HG03469 (cell line): Measurements from ENCODE around the gene CHRND.

ENCODE experiments used
- ATAC-seq: cut with Tn5 transposase; IDR thresholded peaks from one replicate; pipeline ENCODE4 v1.9.1; 2021; ENCODE audit warnings: mild to moderate bottlenecking, moderate library complexity, moderate number of reproducible peaks; ENCODE audit not compliant: unreplicated experiment

Gene CHRND

DNA sequence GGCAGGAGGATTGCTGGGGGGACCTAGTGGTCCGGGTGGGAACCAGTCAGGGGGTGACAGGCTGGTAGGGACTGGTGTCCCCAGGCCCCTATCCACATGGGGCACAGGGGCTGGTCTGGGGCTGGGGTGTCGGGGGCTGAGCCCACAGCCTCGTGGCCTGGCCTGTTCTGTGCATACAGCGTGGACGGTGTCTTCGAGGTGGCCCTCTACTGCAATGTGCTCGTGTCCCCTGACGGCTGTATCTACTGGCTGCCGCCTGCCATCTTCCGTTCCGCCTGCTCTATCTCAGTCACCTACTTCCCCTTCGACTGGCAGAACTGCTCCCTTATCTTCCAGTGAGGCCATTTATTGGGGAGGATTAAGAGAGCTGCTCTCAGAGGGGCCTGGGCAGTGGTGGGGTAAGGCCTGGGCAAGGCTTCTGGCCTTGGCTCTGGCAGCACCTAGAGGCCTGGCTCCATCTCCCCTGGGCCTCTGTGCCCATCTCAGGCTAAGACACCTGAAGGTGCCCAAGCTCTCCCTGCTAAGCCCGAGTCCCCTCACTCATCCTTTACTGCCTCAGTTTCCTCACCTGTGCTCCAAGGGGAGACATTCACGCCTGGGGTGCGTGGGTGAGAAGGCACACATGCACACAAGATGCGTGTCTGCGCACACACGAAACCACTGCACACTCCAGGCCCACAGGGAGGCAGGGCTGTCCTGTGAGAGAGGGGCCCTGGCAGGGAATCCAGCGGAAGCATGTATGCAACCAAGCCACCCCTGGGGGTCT, 15.4 kb downstream of the CHRND start:
- ATAC-seq = no peak

DNA sequence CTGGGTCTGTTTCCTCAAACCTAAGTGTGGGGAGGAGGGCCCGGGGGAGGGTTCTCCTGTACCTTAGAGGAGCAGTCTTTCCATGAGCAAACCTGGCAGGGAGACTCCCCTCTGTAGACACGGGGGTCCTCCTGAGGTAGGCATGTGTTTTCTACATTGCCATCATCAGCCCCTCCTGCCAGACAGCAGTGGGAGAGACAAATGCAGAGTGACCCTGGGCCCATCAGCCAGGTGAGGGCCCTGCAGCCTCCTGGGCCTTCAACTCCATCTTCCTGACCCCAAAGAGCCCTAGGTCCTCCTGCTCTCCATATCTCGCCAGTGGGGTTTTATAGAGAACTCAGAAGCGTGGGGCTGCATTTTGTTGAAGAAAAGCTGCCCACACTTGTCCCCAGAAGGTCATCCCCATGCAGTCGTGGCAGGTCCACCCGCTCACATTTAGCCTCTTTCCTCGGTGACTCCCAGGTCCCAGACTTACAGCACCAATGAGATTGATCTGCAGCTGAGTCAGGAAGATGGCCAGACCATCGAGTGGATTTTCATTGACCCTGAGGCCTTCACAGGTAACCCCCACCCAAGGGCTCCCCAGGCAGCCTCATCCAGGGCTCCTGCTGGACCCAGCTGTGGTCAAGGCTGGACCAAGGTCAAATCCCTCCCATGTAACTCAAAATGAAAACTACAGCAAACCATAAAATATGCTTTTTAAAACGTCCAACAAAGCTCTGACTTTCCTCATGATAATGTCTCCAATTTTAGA, 16.2 kb downstream of the CHRND start:
- no peak for ATAC-seq

DNA sequence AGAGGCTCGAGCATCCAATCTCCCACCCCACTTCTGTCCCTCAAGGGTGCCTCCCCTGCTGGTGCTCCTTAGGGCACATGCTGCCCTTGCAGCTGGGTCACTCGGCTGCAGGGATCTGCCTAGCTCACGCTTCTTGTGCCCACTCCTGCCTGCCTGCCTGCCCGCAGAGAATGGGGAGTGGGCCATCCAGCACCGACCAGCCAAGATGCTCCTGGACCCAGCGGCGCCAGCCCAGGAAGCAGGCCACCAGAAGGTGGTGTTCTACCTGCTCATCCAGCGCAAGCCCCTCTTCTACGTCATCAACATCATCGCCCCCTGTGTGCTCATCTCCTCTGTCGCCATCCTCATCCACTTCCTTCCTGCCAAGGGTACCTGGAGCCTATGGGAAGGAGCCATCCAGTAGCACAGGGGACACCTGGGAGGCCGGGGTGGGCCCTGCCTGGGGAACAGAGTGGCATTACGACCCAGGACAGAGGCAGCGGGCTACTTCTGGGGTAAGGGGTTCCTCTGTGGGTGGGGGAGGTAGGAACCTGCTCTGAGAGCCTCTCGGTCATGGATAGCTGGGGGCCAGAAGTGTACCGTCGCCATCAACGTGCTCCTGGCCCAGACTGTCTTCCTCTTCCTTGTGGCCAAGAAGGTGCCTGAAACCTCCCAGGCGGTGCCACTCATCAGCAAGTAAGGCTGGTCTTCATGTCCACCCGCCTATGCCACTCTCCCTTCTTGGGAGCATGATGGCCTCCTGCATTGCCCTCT, 16.9 kb downstream of the CHRND start:
- ATAC-seq = no peak

DNA sequence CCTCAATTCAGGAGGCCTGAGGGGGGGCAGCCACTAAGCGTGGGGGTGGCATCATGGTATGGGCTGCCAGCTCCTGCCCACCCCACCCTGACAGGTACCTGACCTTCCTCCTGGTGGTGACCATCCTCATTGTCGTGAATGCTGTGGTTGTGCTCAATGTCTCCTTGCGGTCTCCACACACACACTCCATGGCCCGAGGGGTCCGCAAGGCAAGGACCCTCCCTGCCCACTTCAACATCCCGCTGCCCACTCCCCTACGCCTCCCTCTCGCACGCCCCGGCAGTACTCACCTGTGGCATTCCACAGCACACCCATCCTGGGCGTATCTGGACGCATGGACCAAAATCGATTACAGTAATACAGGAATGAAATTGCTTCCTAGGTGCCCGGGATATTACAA, 17.5 kb downstream of the CHRND start:
- no peak for ATAC-seq

DNA sequence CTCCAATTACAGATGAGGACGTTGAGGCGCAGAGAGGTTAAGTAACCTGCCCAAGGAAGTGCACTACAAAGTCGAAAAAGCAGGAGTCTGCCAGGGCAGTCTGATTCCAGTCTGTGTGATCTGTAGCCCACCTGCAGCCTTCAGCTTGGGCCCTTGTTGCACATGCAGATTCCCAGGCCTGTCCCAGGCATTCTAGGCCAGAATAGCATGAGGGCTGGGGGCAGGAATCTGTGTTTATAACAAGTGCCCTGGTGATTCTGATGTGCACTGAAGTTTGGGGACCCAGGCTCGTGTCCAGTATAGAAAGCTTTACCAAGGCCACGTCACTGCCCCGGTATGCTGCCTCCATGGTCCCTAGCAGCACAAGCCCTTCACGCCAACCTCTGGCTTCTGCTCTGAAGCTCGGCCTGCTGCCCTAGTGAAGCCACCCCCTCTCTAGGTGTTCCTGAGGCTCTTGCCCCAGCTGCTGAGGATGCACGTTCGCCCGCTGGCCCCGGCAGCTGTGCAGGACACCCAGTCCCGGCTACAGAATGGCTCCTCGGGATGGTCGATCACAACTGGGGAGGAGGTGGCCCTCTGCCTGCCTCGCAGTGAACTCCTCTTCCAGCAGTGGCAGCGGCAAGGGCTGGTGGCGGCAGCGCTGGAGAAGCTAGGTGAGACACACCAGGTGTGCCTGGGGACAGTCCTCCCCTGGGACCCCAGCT, 18.1 kb downstream of the CHRND start:
- ATAC-seq = no peak

DNA sequence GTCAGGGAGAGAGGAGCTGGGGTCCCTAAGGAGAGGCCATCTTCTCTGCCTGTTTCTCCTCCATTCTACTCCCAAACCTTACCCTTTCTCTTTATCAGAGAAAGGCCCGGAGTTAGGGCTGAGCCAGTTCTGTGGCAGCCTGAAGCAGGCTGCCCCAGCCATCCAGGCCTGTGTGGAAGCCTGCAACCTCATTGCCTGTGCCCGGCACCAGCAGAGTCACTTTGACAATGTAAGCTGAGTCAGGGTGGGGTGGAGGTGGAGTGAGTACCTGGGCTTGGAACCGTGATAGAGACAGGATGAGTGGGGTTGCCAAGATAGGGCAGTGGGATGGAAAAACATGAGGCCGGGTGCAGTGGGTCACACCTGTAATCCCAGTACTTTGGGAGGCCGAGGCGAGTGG, 18.7 kb downstream of the CHRND start:
- ATAC-seq = no peak

DNA sequence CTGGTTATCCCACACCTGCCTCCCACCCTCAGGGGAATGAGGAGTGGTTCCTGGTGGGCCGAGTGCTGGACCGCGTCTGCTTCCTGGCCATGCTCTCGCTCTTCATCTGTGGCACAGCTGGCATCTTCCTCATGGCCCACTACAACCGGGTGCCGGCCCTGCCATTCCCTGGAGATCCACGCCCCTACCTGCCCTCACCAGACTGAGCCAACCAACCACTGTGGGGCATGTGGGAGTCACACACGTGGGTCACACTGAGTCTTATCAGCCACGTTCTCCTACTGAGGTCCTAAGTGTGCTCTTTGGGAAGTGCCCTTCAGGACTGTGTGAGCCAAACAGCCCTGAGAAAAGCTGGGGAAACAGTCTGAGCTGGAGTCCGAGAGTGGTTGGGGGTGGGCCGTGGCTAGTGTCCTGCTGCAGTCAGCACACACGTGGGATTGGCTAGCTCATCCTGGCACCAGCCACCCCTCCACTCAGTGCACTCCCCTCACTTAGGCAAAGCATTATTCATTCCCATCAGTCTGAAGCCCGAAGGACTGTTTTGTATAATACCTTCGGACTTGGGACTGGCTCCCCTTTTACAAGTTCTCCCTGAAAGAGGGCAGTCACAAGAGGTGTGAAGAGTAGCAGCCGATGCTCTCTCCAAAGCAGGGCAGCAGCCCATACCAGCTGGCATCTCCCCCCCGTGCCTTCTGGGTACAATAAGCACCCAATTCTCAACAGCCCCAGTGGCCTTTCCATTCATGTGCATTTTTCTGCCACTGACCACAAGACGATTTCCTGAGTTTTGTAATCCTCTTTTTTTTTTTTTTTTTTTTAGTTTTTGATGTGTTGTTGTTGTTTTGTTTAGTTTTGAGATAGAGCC, 19.8 kb downstream of the CHRND start:
- no peak for ATAC-seq

DNA sequence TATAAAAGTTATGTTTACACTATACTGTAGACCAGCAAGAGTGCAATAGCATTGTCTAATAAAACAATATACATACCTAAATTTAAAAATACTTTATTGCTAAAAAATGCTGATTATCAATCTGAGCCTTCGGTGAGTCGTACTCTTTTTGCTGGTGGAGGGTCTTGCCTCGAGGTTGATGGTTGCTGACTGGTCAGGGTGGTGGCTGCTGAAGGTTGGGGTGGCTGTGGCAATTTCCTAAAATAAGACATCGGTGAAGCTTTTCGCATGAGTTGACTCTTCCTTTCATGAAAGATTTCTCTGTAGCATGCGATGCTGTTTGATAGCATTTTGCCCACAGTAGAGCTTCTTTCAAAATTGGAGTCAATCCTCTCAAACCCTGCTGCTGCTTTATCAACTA, 22.0 kb downstream of the CHRND start:
- ATAC-seq = no peak

DNA sequence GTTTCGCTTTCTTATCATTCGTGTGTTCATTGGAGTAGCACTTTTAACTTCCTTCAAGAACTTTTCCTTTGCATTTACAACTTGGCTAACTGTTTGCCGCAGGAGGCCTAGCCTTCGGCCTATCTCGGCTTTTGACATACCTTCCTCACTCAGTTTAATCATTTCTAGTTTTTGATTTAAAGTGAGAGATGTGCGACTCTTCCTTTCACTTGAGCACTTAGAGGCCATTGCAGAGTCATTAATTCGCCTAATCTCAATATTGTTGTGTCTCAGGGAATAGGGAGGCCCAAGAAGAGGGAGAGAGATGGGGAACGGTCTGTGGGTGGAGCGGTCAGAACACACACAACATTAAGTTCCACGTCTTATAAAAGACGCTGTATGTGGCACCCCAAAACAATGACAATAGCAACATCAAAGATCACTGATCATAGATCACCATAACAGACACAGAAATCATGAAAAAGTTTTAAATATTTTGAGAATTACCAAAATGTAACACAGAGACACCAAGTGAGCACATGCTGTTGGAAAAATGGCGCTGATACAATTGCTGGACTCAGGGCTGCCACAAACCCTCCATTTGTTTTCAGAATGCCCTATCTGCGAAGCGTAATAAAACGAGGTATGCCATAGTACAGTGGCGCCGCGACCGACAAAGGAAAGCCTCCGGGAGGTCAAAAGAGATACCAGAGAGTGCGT, 23.8 kb downstream of the CHRND start:
- no peak for ATAC-seq

DNA sequence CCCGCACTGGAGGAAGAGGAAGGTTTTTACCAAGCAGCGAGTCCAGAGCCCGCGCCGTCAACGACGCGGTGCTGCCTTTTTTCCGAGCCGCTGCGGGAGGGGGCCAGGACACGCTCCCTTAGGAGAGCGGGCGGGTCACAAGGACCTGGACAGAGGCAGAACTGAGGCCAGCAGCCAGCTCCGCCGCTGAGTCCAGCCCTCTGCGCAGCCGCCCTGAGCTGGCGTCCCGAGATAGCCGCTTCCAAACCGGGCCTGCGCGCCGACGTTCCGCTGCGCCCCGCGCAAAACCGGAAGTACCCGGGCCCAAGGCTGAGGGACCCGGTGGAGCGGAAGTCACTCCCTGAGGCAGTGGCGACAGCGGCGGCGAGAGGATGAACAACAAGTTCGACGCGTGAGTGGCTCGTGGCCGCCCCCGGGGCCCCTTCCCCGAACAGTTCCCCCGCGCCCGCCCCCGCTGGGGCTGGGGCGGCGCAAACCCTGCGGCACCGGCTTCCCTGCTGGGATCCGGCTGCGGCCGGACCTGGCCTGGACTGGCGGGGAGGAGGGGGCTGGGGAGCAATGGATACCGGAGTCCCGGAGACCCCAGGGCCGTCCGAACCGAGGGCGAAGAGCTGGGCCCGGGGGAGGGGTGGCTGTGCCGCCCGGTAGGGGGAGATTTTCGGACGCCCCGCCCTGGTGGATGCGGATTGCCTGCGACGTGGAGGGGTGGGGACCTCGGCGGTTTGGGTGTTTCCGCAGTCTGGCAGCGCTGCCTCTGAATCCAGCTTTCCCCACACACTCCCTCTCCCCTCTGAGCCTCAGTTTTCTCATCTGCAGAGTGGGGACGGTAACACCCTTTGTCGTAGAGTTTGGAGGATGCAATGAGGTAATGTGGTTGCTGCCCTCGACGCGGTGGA, 24.6 kb downstream of the CHRND start, which contains the start of the genes EIF4E2 and TIGD1:
TSS of gene EIF4E2 (plus strand) at position 336 of the 896 bp plus-strand sequence. CDS start at position 372, 36 bp downstream.
TSS of gene TIGD1 (minus strand) at position 204 of the 896 bp plus-strand sequence. CDS start 675 bp downstream, outside the sequence.
- peak; percentile 90 for ATAC-seq

DNA sequence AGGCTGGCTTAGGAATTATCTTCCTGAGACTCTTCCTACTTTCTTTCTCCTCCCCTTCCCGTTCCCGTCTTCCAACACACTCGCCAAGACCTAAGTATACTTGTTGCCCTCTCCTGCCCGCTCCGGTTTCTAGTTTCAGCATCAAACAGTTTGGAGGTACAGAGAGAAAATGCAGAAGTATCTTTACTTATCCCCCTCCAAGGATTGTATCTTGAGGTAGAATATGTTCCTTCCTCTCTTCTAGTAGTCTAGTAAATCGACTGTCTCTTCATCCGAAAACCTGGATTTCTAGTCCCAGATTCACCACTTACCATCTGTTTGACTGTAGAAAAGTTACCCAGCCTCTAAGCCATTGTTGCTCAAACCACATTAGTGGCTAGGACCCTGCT, 25.3 kb downstream of the CHRND start:
- no peak for ATAC-seq

DNA sequence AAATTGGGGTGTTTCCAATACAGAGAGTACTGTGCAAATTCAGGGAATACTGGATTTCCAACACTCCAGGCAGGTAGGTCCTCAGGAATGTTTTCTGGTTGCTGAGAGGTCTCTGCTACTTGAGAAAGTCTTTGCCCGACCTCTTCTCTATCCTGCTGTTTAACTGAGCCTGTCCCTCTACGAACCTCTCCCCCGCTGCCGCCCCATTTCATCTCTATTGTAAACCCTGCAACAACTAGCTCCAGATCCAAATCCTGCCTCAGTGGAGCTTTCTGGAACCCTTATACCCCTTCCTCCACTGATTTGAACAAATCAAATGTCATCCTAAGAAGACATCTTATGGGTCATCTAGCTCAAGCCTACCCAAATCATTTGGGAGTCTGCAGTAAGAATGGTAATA, 25.8 kb downstream of the CHRND start:
- ATAC-seq = no peak

DNA sequence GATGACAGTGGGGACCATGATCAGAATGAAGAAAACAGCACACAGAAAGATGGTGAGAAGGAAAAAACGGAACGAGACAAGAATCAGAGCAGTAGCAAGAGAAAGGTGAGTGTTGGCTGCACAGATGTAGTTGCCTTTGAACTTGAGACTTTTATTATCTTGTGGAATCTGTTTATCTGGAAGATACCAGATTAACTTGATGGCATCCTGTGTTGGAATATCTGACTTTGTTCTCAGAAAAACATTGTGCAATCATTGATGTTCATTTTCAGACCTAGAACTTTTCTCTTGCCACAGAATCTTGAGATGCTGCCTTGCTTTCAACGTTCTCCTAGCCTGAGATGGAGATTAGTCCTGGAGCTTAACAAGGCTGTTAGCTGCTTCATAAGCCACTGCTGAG, 30.5 kb downstream of the CHRND start:
- ATAC-seq = no peak

DNA sequence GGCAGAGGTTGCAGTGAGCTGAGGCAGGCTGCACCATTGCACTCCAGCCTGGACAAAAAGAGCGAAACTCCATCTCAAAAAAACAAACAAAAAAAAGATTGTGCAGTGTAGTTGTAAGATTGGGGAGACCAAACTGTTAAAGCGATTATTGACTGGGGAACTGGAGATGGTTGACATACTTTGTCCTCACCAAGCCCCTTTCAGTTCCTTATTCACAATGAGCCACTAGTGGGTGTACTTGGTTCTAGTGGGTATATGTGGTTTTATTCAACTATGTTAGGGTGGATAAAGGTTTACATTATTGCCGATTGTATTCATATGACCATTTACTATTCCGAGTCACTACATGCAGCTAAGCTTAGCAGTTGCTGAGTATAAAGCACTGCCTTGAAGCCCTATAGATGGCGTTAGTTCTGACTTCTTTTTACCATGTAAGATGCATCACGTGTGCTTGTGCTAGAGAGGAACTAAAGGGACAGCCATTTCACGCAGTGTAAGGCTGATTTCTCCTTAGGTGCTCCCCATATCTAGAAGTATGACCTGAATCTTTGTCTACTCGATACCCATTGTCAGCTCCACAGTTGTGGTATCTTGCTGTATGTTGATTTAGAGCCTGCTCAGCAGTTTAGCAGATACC, 36.7 kb downstream of the CHRND start:
- no peak for ATAC-seq

DNA sequence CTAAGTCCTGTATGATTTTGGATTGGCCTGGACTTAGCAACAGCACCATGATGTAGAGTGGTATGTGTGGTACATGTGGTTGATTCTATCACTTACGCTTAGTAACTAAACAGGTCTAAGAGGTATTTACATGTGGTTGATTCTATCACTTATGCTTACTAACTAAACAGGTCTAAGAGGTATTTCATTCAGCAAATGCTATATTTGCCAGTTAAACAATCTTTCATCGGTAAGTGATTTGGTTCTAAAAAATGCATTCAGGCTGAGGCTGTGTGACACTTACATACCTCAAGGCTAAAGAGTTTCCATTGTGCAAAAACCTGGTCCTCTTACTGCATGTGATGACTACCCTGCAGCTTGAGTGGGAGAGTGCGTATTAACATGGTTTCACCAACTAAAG, 37.6 kb downstream of the CHRND start:
- no peak for ATAC-seq

DNA sequence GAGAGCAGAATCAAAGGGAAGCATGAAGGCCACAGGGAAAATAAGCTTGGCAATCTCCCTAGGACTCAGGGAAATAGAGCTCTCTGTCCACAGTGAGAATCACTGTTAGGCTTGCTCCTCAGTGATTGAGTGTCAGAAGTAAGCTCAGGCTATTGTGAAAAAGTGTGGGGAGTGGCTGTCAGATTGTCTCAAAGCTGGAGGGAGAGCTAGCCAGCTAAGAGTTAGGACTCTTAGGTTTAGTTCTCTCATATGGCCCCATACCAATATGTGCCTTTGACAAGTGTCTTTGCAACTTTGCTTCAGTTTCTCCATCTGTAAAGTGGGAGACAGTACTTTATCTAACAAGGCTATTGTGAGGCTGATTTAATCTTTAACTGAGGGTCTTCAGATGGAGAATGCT, 41.8 kb downstream of the CHRND start:
- ATAC-seq = no peak

DNA sequence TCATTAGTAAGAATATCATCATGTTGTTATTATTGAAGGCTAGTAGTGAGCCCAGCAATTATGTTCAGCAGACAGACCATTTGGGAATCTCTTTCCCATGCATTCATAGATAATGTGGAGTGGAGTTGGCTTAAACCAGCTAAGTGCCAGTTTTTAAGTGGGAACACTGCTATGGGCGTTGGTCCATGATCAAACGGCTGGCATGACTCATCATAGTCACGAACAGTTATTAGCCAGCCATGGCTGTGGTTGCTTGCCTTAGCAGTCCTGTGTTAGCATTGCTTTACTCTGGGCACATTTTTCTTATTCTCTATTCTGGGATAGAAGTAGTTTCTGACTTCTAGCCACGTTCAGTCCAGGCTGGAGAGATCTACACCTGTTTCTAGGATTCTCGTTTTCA, 42.2 kb downstream of the CHRND start:
- ATAC-seq = no peak

DNA sequence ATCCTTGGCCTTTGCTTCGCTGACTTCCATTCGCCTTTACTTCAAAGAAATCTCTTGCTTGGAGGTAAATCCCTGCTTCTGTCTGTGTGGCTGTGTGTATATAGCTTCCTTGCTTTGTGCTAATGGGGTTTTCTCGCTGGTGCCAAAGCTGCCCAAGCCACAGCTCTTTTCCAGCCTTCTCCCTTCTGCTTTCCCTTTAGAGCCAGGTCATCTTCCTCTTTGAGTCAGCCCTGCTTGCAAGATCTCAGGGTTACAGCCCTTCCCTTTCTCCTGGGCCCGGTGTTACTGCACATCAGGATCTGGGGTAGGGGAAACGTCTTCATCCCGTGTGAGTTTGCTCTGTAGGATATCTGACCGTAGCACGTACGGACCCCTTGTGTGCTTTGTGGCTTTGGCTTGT, 43.6 kb downstream of the CHRND start:
- no peak for ATAC-seq
